Calu3 (cell line): ENCODE data around the gene PEPD. TPM values are rescaled to one million over a fixed set of nuclear protein-coding genes. Genes with fewer than 3 reads are reported as not detected.

Experiments used
- BruUV-seq: library from RNA; stranded (reverse); fragments of 400-500 nt; replicated peaks from 2 replicates; lab custom pipeline; 2021; lab: Mats Ljungman, UMichigan
- CTCF ChIA-PET: fragments of 300-600 bp; sonication (Branson Sonifier 250); formaldehyde crosslinking; loops from one replicate; lab custom pipeline; 2022; ENCODE audit warnings: antibody characterized with exemption; lab: Charles Lee
- DNase-seq: peaks from one replicate; pipeline ENCODE4 v3.0.0; 2022
- H3K27ac Mint-ChIP-seq: one replicate; pipeline ENCODE4 v1.8.0; 2022; ENCODE audit warnings: mixed read lengths; ENCODE audit not compliant: unreplicated experiment
- H3K27me3 Mint-ChIP-seq: one replicate; pipeline ENCODE4 v1.8.0; 2022; ENCODE audit warnings: mixed read lengths; ENCODE audit not compliant: unreplicated experiment
- H3K36me3 Mint-ChIP-seq: one replicate; pipeline ENCODE4 v1.8.0; 2022; ENCODE audit warnings: mild to moderate bottlenecking, moderate library complexity, mixed read lengths; ENCODE audit not compliant: insufficient read depth, unreplicated experiment
- H3K4me1 Mint-ChIP-seq: one replicate; pipeline ENCODE4 v1.8.0; 2022; ENCODE audit warnings: mild to moderate bottlenecking, low read depth, mixed read lengths; ENCODE audit not compliant: unreplicated experiment
- H3K4me3 Mint-ChIP-seq: one replicate; pipeline ENCODE4 v1.8.0; 2022; ENCODE audit warnings: mild to moderate bottlenecking, low read depth, moderate library complexity, mixed read lengths; ENCODE audit not compliant: unreplicated experiment
- H3K9me3 Mint-ChIP-seq: one replicate; pipeline ENCODE4 v1.8.0; 2022; ENCODE audit warnings: low read depth, mixed read lengths; ENCODE audit not compliant: unreplicated experiment
- intact Hi-C: fragments of 100-400 bp; cut with micrococcal nuclease; formaldehyde crosslinking; loops from one replicate; pipeline ENCODE4 v1.10.0; 2022; ENCODE audit not compliant: unreplicated experiment
- total RNA-seq: library from RNA; stranded (reverse); gene quantifications from 2 replicates; pipeline ENCODE4 v1.2.3, GENCODE V29; 2022
- TF ChIP-seq, protein P1 (sequence below): fragments of 200-600 bp; IDR thresholded peaks from one replicate; pipeline ENCODE4 v1.8.0; 2022; ENCODE audit warnings: antibody characterized with exemption; ENCODE audit not compliant: unreplicated experiment

The PEPD gene
- total RNA-seq, 1 experiment from 2014 or later = 65.5 TPM

DNA sequence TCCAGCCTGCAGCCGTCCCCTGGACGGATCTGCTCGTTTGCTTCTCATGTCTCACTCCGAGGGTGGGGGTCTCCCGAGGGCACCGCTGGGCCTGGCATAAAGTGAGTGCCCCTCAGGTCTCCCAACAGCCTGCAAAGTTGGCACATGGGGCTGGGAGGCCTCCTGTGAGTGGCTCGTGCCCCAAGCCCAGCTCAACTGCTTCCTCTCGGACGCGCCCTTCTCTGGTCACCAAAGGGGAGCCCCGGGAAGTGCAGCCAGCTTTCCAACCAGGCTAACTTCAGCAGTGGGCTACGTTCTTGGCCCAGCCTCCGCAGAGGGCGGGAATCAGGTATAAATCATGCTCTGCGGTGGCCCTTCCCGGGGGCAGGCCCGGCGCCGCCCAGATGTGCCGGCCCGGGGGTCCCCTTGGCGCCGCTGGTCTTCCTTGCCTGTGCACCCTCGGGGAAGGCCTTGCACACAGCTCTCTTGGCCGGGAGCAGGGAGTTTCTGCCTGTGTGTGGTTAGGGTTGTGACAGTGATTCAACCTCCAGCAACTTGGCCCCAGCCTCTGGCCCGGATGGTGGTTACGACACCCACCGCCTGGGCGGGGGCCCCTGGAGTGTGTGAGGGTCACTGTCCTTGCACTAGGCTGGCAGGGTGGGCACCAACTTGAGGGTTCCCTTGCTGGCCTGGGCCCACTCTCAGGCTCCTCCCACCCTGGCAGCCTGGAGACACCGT lies 127.4 kb downstream of the PEPD start:
- intact Hi-C loops = no loop called here
- TF ChIP-seq, protein P1, sequence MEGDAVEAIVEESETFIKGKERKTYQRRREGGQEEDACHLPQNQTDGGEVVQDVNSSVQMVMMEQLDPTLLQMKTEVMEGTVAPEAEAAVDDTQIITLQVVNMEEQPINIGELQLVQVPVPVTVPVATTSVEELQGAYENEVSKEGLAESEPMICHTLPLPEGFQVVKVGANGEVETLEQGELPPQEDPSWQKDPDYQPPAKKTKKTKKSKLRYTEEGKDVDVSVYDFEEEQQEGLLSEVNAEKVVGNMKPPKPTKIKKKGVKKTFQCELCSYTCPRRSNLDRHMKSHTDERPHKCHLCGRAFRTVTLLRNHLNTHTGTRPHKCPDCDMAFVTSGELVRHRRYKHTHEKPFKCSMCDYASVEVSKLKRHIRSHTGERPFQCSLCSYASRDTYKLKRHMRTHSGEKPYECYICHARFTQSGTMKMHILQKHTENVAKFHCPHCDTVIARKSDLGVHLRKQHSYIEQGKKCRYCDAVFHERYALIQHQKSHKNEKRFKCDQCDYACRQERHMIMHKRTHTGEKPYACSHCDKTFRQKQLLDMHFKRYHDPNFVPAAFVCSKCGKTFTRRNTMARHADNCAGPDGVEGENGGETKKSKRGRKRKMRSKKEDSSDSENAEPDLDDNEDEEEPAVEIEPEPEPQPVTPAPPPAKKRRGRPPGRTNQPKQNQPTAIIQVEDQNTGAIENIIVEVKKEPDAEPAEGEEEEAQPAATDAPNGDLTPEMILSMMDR = no peak
- H3K9me3 Mint-ChIP-seq = no peaks in the 10 kb centered on the region
- peaks cover 19% of the 10 kb centered on the region for H3K36me3 Mint-ChIP-seq
- no TSS peak for BruUV-seq
- no peak for DNase-seq
- no peaks in the 10 kb centered on the region for H3K27me3 Mint-ChIP-seq
- no peak overlapping the region for H3K4me3 Mint-ChIP-seq
- no peaks in the 10 kb centered on the region for H3K4me1 Mint-ChIP-seq
- no peak overlapping the region for H3K27ac Mint-ChIP-seq
- CTCF ChIA-PET = no interaction called here

DNA sequence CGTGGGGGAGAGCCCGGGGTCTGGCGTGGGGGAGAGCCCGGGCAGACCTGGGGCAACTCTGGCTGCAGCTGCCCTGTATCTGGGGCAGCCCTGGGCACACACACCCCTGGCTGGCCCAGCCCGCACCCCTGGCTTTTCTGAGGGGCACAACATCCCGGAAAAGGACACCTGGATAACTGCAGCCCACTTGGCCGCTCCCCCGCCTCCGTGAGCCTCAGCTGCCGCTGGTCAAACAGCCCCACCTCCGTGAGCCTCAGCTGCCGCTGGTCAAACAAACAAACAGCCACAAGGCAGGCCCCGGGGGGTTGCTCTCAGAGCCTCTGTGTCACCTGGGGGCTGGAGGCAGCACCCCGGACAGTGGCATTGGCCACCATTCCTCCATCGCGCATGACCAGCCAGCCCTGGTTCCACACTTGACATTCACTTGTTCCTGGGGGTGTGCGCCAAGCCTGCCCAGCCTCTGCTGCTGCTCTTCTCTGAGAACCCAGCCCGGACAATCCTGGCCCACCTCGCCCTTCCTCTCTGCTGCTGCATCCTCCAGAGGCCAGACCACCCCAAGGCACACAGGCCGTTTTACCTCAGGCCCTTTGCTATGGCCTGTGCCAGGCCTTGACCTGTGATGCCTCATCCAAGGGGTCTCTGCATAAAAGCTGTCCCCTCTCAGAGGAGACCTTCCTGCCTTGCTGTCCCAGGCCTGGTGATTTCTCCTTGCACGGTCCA lies 128.1 kb downstream of the PEPD start:
- Mint-ChIP-seq H3K36me3 (peaks cover 19% of the 10 kb centered on the region), H3K4me3 (no peak overlapping the region), H3K27me3 (no peaks in the 10 kb centered on the region), H3K27ac (no peak overlapping the region), H3K9me3 (no peaks in the 10 kb centered on the region), H3K4me1 (no peaks in the 10 kb centered on the region)
- DNase-seq = no peak
- TF ChIP-seq, protein P1 = no peak
- intact Hi-C loops = no loop called here
- no TSS peak for BruUV-seq
- CTCF ChIA-PET = no interaction called here

- Mint-ChIP-seq H3K27ac (no peak overlapping the region), H3K9me3 (no peaks in the 10 kb centered on the region), H3K27me3 (no peaks in the 10 kb centered on the region), H3K4me3 (no peak overlapping the region), H3K36me3 (peaks cover 21% of the 10 kb centered on the region), H3K4me1 (no peaks in the 10 kb centered on the region)
- CTCF ChIA-PET = interaction anchor here (0.8 to 1.1 kb wide), 2 partner anchors 23 to 149 kb away, joined by 3 to 4 read pairs; no protein-coding TSS in a partner anchor
- intact Hi-C loops = no loop called here
- BruUV-seq = no TSS peak
- TF ChIP-seq, protein P1 = no peak
- DNase-seq = no peak
Measured at GRCh38 chr19:33392341-33393285, 129.0 kb downstream of the PEPD start.

- no peak overlapping the region for H3K4me3 Mint-ChIP-seq
- no peak for DNase-seq
- H3K27ac Mint-ChIP-seq = no peak overlapping the region
- intact Hi-C loops = no loop called here
- TF ChIP-seq, protein P1 = no peak
- CTCF ChIA-PET = interaction anchor here (0.8 to 1.1 kb wide), 2 partner anchors 22 to 149 kb away, joined by 3 to 4 read pairs; no protein-coding TSS in a partner anchor
- BruUV-seq = no TSS peak
- H3K27me3 Mint-ChIP-seq = no peaks in the 10 kb centered on the region
- H3K4me1 Mint-ChIP-seq = no peaks in the 10 kb centered on the region
- peaks cover 30% of the 10 kb centered on the region for H3K36me3 Mint-ChIP-seq
- no peaks in the 10 kb centered on the region for H3K9me3 Mint-ChIP-seq
Measured at GRCh38 chr19:33391631-33392249, 129.9 kb downstream of the PEPD start.
